C4-2B (cell line): Measurements from ENCODE around the gene OR51A2.

ENCODE experiments used
- ZFX ChIP-seq: fragments of 450-650 bp; IDR thresholded peaks from 2 replicates; pipeline ENCODE4 v1.6.1; 2017
- TF ChIP-seq, protein P1 (sequence below): fragments of 450-650 bp; conservative IDR thresholded peaks from 2 replicates; pipeline ENCODE4 v1.5.1; 2017; ENCODE audit warnings: mild to moderate bottlenecking

DNA sequence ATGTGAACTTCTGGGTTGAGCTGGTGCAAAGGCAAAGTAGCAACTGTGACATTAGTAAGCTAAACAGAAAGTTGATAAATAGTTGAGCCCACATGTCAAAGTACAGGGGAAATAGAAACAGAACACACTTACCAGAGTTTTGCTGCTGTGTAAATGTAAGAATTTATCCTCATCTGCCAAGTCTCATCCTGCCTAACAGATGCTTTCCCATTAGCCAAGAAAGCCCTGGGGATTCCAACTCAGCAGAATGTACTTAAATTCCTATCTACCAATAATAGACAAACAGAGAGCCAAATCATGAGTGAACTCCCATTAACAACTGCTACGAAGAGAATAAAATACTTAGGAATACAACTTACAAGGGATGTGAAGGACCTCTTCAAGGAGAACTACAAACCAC, 7.3 kb upstream of the OR51A2 start:
- TF ChIP-seq, protein P1, sequence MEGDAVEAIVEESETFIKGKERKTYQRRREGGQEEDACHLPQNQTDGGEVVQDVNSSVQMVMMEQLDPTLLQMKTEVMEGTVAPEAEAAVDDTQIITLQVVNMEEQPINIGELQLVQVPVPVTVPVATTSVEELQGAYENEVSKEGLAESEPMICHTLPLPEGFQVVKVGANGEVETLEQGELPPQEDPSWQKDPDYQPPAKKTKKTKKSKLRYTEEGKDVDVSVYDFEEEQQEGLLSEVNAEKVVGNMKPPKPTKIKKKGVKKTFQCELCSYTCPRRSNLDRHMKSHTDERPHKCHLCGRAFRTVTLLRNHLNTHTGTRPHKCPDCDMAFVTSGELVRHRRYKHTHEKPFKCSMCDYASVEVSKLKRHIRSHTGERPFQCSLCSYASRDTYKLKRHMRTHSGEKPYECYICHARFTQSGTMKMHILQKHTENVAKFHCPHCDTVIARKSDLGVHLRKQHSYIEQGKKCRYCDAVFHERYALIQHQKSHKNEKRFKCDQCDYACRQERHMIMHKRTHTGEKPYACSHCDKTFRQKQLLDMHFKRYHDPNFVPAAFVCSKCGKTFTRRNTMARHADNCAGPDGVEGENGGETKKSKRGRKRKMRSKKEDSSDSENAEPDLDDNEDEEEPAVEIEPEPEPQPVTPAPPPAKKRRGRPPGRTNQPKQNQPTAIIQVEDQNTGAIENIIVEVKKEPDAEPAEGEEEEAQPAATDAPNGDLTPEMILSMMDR: no peak
- no peak for TF ChIP-seq ZFX
